Measurements from ENCODE around the gene CHAMP1. TPM values are rescaled to one million over a fixed set of nuclear protein-coding genes. Genes with fewer than 3 reads are reported as not detected.

The CHAMP1 gene
- total and polyA plus RNA-seq, 2 of the 4 experiments (the other 2 are of a cell fraction), result 13.3 to 32.7 TPM

DNA sequence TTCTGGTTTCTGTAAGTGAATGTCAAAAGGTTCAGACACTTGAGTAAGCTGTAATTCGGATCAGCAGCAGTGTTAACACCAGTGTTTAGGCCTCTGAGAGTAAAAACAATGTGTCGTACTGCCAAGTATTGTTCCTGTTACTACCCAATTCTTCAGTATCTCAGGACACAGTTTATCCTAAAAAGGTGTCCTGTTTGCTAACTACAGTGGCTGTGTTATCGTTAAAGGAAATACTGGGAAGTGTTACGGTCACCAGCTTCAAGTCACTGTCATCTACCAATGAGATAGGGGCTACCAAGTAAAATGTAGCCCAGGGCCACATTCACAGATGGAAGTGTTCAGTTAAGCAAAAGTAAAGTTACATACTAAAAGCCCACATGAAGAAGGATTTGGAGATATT, 35.2 kb upstream of the CHAMP1 start:
- Histone ChIP-seq H2AK5ac (ENCODE audit: low read depth, low read length) (no peak overlapping the region), H3K9me1 (ENCODE audit: insufficient read depth, low read length) (peaks cover 3% of the 10 kb centered on the region; the same call in 1 of the 2 replicates), H3K79me1 (ENCODE audit: low read depth in 1 of 2, low read length in 2 of 2) (peaks cover 11 to 37% of the 10 kb centered on the region in 2 experiments; a peak in 3 of 4 replicates), H2BK15ac (ENCODE audit: low read depth, low read length) (no peak overlapping the region), H3K4me2 (ENCODE audit: low read depth, low read length) (no peak overlapping the region), H4K5ac (ENCODE audit: low read depth, low read length) (no peak overlapping the region; the same call in 1 of the 2 replicates), H2BK20ac (ENCODE audit: low read depth, low read length) (no peak overlapping the region), H3K4me3 (ENCODE audit: insufficient read depth, low read depth, low read length) (no peak overlapping the region), H4K20me1 (ENCODE audit: insufficient read depth, low read length) (peaks cover 3% of the 10 kb centered on the region; the same call in 1 of the 2 replicates), H3K4ac (ENCODE audit: low read depth, low read length) (no peak overlapping the region), H3K14ac (replicated peaks; ENCODE audit: low read depth, low read length) (no peak overlapping the region), H3K18ac (ENCODE audit: low read depth, low read length) (no peak overlapping the region), H2AFZ (replicated peaks; ENCODE audit: low read length, poor library complexity) (no peak overlapping the region), H2BK5ac (ENCODE audit: low read depth, low read length, poor library complexity, severe bottlenecking) (no peak overlapping the region), H3K36me3 (ENCODE audit: control insufficient read depth, insufficient read depth, low read length) (peaks cover 14% of the 10 kb centered on the region), H2BK120ac (ENCODE audit: low read depth, low read length) (no peak overlapping the region), H3K9me3 (ENCODE audit: control insufficient read depth, insufficient read depth, low read length) (no peaks in the 10 kb centered on the region), H4K91ac (ENCODE audit: insufficient read depth, low read depth, low read length) (no peak overlapping the region), H3K56ac (ENCODE audit: extremely low read depth, insufficient read depth, low read length) (no peak overlapping the region), H3K27ac (ENCODE audit: insufficient read depth, low read length) (no peak overlapping the region), H3K27me3 (ENCODE audit: control insufficient read depth, insufficient read depth, low read length) (no peaks in the 10 kb centered on the region), H3K23ac (ENCODE audit: low read depth, low read length) (no peak overlapping the region), H4K8ac (ENCODE audit: low read depth in 2 of 2, low read length in 2 of 2) (no peak overlapping the region), H3K4me1 (ENCODE audit: control insufficient read depth, insufficient read depth, low read length) (peaks cover 4% of the 10 kb centered on the region), H3K9ac (ENCODE audit: low read depth, low read length) (no peak overlapping the region), H2AK9ac (replicated peaks; ENCODE audit: low read depth, low read length, poor library complexity) (no peak overlapping the region)
- dilution Hi-C loops (cut with HindIII; ENCODE audit: low sequenced_read_pairs, unreplicated experiment) (no loop called here), in situ Hi-C loops (cut with MboI; ENCODE audit: low sequenced_read_pairs) (no loop called here), intact Hi-C loops (cut with micrococcal nuclease) (no loop called here)
- CTCF ChIA-PET, result no interaction called here
- DNase-seq (no peak), ATAC-seq (ENCODE audit: low read depth) (no peak)
- no TSS peak for BruUV-seq (replicated peaks)
- no CpG with 5 or more reads among the region's 4 CpGs for WGBS, 2 experiments (ENCODE audit: extremely low coverage in 2 of 2, insufficient read length in 1 of 2)
- POLR2A ChIA-PET (ENCODE audit: unreplicated experiment), result no interaction called here
- TF ChIP-seq CEBPB (IDR thresholded peaks at IDR 0.05; ENCODE audit: low read depth, low read length) (no peak), RFX5 (IDR thresholded peaks at IDR 0.05; ENCODE audit: low read depth, low read length) (no peak), NFE2L2 (IDR thresholded peaks at IDR 0.05; ENCODE audit: low read depth, low read length) (no peak), BHLHE40 (IDR thresholded peaks at IDR 0.05; ENCODE audit: low read depth, low read length) (no peak), CHD1 (IDR thresholded peaks at IDR 0.05; ENCODE audit: low read depth, low read length) (no peak), RAD21 (IDR thresholded peaks at IDR 0.05; ENCODE audit: low read length) (no peak), MAZ (IDR thresholded peaks at IDR 0.05; ENCODE audit: borderline replicate concordance, low read depth, low read length) (no peak), RCOR1 (IDR thresholded peaks at IDR 0.05; ENCODE audit: insufficient replicate concordance, low read length) (no peak), MAFK (IDR thresholded peaks at IDR 0.05; ENCODE audit: low read depth, low read length) (no peak), FOS (IDR thresholded peaks at IDR 0.05; ENCODE audit: low read depth, low read length) (no peak), POLR2A (IDR thresholded peaks at IDR 0.05; ENCODE audit: low read depth, low read length) (no peak), SMC3 (IDR thresholded peaks at IDR 0.05; ENCODE audit: low read depth, low read length) (no peak), MXI1 (IDR thresholded peaks at IDR 0.05; ENCODE audit: borderline replicate concordance, low read depth, low read length) (no peak)
- TF ChIP-seq, protein P1, sequence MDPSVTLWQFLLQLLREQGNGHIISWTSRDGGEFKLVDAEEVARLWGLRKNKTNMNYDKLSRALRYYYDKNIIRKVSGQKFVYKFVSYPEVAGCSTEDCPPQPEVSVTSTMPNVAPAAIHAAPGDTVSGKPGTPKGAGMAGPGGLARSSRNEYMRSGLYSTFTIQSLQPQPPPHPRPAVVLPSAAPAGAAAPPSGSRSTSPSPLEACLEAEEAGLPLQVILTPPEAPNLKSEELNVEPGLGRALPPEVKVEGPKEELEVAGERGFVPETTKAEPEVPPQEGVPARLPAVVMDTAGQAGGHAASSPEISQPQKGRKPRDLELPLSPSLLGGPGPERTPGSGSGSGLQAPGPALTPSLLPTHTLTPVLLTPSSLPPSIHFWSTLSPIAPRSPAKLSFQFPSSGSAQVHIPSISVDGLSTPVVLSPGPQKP (IDR thresholded peaks at IDR 0.05; ENCODE audit: borderline replicate concordance, low read depth, low read length), result no peak
- TF ChIP-seq, protein P2, sequence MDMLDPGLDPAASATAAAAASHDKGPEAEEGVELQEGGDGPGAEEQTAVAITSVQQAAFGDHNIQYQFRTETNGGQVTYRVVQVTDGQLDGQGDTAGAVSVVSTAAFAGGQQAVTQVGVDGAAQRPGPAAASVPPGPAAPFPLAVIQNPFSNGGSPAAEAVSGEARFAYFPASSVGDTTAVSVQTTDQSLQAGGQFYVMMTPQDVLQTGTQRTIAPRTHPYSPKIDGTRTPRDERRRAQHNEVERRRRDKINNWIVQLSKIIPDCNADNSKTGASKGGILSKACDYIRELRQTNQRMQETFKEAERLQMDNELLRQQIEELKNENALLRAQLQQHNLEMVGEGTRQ (IDR thresholded peaks at IDR 0.05; ENCODE audit: low read depth, low read length), result no peak
- TF ChIP-seq, protein P3, sequence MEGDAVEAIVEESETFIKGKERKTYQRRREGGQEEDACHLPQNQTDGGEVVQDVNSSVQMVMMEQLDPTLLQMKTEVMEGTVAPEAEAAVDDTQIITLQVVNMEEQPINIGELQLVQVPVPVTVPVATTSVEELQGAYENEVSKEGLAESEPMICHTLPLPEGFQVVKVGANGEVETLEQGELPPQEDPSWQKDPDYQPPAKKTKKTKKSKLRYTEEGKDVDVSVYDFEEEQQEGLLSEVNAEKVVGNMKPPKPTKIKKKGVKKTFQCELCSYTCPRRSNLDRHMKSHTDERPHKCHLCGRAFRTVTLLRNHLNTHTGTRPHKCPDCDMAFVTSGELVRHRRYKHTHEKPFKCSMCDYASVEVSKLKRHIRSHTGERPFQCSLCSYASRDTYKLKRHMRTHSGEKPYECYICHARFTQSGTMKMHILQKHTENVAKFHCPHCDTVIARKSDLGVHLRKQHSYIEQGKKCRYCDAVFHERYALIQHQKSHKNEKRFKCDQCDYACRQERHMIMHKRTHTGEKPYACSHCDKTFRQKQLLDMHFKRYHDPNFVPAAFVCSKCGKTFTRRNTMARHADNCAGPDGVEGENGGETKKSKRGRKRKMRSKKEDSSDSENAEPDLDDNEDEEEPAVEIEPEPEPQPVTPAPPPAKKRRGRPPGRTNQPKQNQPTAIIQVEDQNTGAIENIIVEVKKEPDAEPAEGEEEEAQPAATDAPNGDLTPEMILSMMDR (conservative IDR thresholded peaks at IDR 0.05; ENCODE audit: low read depth, low read length), result no peak

All from IMR-90 (cell line).